ENCODE data around the gene P2RY1. TPM values are rescaled to one million over a fixed set of nuclear protein-coding genes. Genes with fewer than 3 reads are reported as not detected.

P2RY1 gene
- total RNA-seq, 2 donors from 2014 or later: 9.7 to 27.8 TPM

- H3K9me3 ChIP-seq: no peaks in the 10 kb centered on the region
- no peaks in the 10 kb centered on the region for H3K4me1 ChIP-seq
- H3K27me3 ChIP-seq: no peaks in the 10 kb centered on the region
- DNase-seq: no peak
- no peaks in the 10 kb centered on the region for H3K36me3 ChIP-seq
- TF ChIP-seq CTCF (IDR thresholded peaks at IDR 0.05): no peak
- intact Hi-C loops (cut with DNase I): no loop called here
- H3K27ac ChIP-seq: no peak overlapping the region
- H3K4me3 ChIP-seq: no peak overlapping the region
- no peak overlapping the region for H3K9ac ChIP-seq (ENCODE audit: low read depth in 2 of 2, low read length in 2 of 2)
These were observed 11.2 kb upstream of the P2RY1 start for GRCh38 chr3:152823781-152824180.

GRCh38 chr3:152825566-152825965 is 9.4 kb upstream of the P2RY1 start:
- no peak overlapping the region for H3K27ac ChIP-seq
- no peaks in the 10 kb centered on the region for H3K9me3 ChIP-seq
- no peaks in the 10 kb centered on the region for H3K36me3 ChIP-seq
- no peaks in the 10 kb centered on the region for H3K4me1 ChIP-seq
- H3K4me3 ChIP-seq: no peak overlapping the region
- no peak for DNase-seq
- no peaks in the 10 kb centered on the region for H3K27me3 ChIP-seq
- no peak for TF ChIP-seq CTCF (IDR thresholded peaks at IDR 0.05)
- no peak overlapping the region for H3K9ac ChIP-seq (ENCODE audit: low read depth in 2 of 2, low read length in 2 of 2)
- intact Hi-C loops (cut with DNase I): no loop called here

- H3K4me1 ChIP-seq: no peaks in the 10 kb centered on the region
- no peak for DNase-seq
- H3K27me3 ChIP-seq: no peaks in the 10 kb centered on the region
- H3K4me3 ChIP-seq: no peak overlapping the region
- H3K27ac ChIP-seq: no peak overlapping the region
- no peak for TF ChIP-seq CTCF (IDR thresholded peaks at IDR 0.05)
- H3K9ac ChIP-seq (ENCODE audit: low read depth in 2 of 2, low read length in 2 of 2): no peak overlapping the region
- no peaks in the 10 kb centered on the region for H3K36me3 ChIP-seq
- H3K9me3 ChIP-seq: no peaks in the 10 kb centered on the region
- intact Hi-C loops (cut with DNase I): no loop called here
These were observed 8.5 kb upstream of the P2RY1 start for GRCh38 chr3:152826476-152826875.

- H3K4me1 ChIP-seq: no peaks in the 10 kb centered on the region
- no peak overlapping the region for H3K4me3 ChIP-seq
- DNase-seq: no peak
- H3K9ac ChIP-seq (ENCODE audit: low read depth in 2 of 2, low read length in 2 of 2): no peak overlapping the region
- no peaks in the 10 kb centered on the region for H3K36me3 ChIP-seq
- TF ChIP-seq CTCF (IDR thresholded peaks at IDR 0.05): no peak
- intact Hi-C loops (cut with DNase I): no loop called here
- H3K9me3 ChIP-seq: no peaks in the 10 kb centered on the region
- H3K27ac ChIP-seq: no peak overlapping the region
- no peaks in the 10 kb centered on the region for H3K27me3 ChIP-seq
These were observed 7.6 kb upstream of the P2RY1 start for GRCh38 chr3:152827313-152827712.

GRCh38 chr3:152828075-152828840 is 6.7 kb upstream of the P2RY1 start:
- no peak for TF ChIP-seq CTCF (IDR thresholded peaks at IDR 0.05)
- H3K36me3 ChIP-seq: no peaks in the 10 kb centered on the region
- H3K27me3 ChIP-seq: no peaks in the 10 kb centered on the region
- peak; percentile 34 for DNase-seq
- intact Hi-C loops (cut with DNase I): no loop called here
- H3K27ac ChIP-seq: no peak overlapping the region
- H3K9ac ChIP-seq (ENCODE audit: low read depth in 2 of 2, low read length in 2 of 2): no peak overlapping the region
- H3K4me3 ChIP-seq: no peak overlapping the region
- H3K4me1 ChIP-seq: no peaks in the 10 kb centered on the region
- H3K9me3 ChIP-seq: no peaks in the 10 kb centered on the region

Data from colonic mucosa (tissue), 4 donors.